Caki2 (cell line): ENCODE results near the gene EID3. TPM values are rescaled to one million over a fixed set of nuclear protein-coding genes. Genes with fewer than 3 reads are reported as not detected.
"Not testable (repeated sequence)": the region's sequence is repeated elsewhere in the genome, so short reads cannot be mapped to it uniquely, and the experiment has no call there.

Source experiments
- DNase-seq: peaks from one replicate; pipeline ENCODE4 v3.0.0-alpha.2; 2015; ENCODE audit warnings: low read depth
- in situ Hi-C: cut with HindIII; loops from 2 replicates; pipeline ENCODE4 v1.10.0; 2016; ENCODE audit warnings: low sequenced_read_pairs, low pct_unique_long_range_greater_than_20kb, mixed read lengths
- total RNA-seq: library from RNA; depleted of rRNA; stranded (reverse); fragments of >200 nt; shearing (Covaris generic); gene quantifications from 2 replicates; pipeline ENCODE4 v1.2.3, GENCODE V29; 2014; ENCODE audit warnings: low replicate concordance

The EID3 gene
- total RNA-seq, 1 experiment from 2014 or later: 4.9 TPM

DNA sequence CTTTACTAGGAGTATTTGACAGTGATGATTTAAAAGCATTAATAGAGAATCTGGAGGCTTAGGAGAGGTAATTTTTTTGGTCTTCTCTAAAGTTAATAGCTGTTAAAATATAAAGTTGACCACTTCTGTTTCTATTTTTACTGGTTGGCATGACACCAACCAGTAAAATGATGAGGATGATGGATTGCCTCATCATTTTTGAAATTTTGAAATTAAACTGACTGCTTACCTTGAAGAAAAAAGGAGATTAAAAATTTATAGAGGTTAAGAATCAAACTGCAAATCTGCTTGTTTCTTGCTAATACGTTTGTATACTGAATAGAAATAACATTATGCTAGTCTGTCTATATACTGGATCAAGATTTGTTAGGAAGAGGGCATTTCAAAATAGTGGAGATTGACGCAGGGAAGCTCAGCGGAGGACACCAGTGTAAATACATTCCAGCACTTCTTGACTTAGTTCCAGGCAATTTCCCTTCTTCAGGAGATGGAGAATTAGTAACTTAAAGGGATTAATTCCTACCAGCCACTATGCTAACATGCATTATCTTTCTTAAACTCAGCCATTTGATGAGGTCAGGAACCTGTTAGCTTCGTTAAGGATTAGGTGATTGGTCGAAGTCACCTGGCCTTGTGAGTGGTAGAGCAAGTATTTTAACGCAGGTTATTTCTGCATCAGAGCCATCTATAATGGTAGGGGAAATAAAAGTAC is 3.6 kb downstream of the EID3 start:
- in situ Hi-C loops: no loop called here
- no peak for DNase-seq

DNA sequence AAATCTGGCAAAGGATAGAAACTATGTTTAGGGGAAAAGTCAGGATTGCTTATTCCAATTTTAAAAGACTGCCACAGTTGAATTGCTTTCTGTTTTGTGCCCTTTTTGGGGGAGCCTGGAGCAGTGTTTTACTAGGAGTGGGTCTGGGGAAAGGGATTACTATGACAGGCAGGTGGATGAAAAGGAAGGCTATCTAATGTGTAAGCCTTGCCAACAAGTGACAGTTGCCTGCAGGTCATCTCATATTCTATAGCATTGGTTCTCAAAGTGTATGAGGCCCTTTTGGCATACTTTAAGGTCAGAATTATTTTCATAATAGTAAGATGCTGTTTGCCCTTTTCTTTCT is 4.1 kb downstream of the EID3 start:
- in situ Hi-C loops: no loop called here
- no peak for DNase-seq

DNA sequence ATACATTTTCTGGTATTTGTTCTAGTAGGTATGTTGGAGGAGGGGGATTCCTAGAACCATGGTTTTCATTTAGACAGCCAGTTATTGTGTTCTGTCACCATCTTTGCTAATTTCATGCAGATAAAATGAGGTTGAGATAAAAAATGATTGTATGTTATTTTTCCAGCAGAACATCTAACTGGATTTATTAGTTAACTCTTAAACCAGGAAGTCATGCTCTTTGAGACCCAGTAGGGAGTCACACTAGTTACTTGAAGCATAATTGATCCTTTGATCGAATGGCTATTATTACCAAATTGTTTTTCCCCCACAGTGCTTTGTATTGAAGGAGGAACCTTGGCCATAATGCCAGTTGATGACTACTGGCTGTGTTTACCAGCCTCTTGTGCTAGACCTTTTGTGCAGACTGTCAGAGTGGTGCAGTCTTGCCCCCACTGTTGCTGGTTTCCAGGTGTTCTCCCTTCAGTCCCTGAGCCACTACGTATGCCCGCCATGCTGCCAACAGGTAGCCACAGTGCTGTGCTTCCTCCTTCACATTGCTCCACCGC is 6.0 kb downstream of the EID3 start:
- DNase-seq: peak; percentile 44
- in situ Hi-C loops: no loop called here

DNA sequence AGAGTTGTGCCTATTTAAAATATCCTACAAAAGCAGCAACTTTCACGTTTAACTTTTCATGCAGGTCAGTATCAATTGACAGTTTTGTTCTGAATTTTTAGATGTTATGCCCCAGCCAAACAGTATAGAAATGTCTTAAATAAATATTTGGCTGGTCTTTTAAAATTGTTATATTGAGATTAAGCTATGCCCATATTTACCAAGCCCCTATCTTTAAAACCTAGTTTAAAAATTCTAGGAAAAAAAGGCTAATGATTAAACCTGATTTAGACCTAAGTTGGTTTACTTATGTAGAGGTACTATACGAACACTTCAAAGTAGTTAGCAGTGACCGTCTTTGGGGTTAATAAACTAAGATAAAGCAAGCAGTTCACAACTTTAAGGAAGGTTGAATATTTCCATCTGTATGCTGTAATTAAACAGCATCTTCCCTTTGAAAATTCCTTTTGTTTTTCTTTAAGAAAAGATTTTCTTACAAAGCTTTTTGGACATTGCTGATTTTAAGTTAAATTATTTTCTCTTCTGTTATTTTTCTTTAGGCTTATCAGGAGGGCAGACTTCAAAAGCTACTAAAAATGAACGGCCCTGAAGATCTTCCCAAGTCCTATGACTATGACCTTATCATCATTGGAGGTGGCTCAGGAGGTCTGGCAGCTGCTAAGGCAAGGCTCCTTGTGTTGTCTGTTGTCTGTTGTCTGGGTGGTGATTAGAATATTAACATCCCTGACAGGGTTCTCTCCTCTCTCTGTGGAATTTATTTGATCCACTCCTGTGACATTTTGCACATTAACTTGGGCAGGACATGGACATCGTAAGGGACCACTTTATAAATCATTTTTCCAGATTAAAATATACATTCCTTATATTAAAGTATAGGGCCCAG is 7.5 kb downstream of the EID3 start:
- in situ Hi-C loops: no loop called here
- peak; percentile 30 for DNase-seq

DNA sequence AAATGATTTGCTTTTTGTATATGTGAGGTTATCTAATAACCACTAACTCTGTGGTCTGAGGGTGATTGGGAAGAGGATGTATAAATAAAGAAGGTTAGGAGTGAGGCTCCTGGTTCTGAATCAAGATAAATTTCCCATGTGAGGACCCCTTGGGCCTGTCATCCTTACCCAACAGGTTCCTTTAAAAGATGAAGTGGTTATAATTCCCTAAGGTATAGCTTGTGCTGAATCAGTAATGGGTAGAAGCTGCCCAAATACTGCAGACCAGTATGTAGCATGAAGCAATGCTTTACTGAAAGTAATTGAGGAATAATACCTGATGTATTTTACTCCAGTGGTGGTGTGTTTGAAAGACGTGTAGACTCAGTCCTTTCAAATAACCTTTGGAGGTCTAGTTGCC is 8.7 kb downstream of the EID3 start:
- in situ Hi-C loops: no loop called here
- DNase-seq: no peak

DNA sequence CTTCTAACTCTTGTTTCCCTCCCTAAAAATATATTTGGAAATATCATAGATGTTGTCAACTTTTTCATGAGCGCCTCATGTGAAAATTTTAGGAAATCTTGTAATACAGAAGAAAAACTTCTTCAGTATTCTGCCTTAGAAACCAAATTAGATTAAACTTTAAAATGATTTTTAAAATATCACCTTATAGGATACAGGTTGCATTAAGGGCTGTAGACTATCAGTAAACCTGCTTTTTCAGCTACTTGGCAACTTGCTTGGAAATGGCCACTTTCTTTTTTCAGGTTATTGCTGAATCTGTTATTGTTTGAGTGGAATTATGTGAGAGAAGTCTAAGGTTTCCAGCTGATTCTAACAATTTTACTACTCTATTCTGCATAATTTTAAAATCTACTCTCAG is 9.1 kb downstream of the EID3 start:
- DNase-seq: no peak
- in situ Hi-C loops: no loop called here

DNA sequence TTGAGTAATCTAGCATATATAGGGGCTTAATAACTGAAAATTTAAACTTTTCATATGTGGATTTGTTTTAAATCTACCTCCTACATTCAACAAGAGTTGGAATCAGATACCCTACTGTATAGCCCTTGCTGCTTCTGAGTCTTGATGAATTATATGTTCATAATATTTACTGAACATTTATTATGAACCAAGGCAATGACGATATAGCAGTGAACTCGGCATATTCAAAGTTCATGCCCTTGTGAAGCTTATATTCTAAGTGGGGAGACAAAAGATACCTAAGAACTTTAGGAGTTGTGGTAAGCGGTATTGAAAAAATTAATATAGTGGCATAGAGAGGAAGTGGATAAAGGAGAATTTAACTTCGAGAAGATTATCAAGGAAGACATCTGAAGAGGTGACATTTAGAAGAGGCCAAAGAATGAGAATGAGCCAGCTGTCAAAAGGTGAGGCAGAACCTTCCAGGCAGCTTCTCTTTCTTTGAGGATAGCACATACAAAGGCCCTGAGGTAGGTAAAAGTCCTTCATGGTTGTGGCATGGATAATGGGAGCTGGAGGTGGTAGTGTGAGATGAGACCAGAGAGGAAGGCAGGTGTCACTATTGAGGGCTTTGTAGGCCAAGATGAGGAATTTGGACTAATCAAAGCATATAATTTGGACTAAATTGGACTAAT is 10.2 kb downstream of the EID3 start:
- in situ Hi-C loops: no loop called here

DNA sequence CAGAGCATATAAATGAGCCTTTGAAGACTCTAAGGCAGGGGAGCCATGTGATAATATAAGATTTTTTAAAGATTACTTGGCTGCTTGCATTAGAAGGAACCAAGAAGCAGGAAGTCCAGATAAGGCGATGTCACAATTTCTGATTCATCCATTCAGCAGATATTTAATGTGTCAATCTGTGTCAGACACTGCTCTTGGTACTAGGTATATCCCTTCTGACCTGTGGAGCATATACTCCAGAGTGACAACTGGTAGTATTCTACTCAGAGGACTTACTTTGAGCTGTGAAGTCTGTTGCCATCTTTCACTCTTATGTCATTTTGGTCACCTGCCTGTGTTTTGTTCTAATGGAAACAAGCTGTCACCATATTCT is 10.7 kb downstream of the EID3 start:
- in situ Hi-C loops: no loop called here
- DNase-seq: peak; percentile 50

More for the DNA sequence above, 10.2 kb downstream of the EID3 start:
- peak; percentile 34 for DNase-seq

DNA sequence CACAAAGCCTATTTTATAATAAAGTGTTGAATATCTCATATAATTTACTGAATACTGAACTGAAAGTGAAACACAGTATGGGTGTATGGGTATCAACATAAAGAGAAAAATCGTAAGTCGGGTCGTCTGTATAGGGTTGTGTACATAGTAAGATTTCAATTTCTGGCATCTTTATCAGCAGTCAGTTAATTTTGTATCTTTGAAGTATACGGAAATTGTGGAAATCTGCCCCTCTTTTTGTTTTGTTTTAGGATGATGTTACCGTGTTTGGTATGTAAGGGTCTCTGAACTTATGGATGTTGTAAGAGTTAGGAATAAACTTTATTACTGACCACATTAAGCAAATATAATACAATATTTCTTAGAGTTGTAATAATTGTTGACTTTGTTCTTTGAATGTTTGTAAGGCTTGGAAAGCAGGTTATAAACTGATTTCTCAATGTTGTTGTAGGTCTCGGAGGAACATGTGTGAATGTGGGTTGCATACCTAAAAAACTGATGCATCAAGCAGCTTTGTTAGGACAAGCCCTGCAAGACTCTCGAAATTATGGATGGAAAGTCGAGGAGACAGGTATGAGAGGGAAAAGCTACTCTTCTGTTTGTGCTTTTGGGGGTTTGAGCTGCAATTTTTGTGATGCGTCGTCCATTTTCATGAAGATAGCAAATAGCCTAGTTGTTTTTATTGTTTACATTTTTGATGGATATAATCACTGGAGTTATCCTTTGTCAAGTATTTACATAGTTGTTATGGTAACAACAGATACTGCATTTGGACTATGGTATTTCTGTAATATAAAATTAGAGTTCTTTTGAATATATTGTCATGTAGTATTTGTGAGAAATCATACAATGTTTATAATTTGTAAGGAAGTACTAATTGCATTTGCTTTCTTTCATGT is 12.0 kb downstream of the EID3 start:
- no peak for DNase-seq
- in situ Hi-C loops: no loop called here

DNA sequence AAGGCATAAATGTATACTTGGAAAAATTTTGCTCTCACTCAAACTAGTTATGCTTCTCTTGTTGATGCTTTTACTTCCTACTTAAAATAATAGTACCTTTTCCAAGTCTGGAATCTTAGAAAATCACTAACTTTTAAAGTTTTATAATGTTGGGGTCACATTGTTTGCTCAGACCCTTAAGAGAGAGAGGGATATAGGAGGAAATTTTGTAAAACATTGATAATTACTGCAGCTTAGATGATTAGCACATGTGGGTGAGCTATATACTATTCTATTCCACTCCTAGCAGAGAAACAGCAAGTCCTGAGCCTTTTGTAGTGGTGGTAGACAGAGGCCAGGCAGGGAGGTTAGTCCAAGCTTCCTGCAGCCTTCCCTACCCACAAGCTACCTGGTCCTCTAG is 13.4 kb downstream of the EID3 start:
- in situ Hi-C loops: no loop called here
- no peak for DNase-seq

DNA sequence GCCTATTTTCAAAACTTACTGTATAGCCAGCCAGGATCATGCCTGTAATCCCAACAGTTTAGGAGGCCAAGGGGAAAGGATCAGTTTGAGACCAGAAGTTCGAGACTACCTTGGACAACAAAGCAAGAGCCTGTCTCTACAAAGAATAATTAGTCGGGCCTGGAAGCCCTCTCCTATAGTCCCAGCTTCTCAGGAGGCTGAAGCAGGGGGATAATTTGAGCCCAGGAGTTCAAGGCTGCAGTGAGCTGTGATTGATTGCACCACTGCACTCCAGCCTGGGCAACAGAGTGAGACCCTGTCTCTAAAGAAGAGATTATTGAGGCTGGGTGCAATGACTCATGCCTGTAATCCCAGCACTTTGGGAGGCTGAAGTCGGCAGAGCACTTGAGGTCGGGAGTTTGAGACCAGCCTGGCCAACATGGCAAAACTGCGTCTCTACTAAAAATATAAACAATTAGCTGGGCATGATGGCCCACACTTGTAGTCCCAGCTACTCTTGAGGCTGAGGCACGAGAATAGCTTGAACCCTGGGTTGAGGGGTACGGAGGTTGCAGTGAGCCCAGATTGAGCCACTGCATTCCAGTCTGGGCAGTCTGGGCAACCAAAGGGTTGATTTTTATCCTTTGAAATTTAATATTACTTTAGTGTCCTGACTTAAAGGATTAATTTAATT is 14.1 kb downstream of the EID3 start:
- DNase-seq: no peak
- in situ Hi-C loops: no loop called here

DNA sequence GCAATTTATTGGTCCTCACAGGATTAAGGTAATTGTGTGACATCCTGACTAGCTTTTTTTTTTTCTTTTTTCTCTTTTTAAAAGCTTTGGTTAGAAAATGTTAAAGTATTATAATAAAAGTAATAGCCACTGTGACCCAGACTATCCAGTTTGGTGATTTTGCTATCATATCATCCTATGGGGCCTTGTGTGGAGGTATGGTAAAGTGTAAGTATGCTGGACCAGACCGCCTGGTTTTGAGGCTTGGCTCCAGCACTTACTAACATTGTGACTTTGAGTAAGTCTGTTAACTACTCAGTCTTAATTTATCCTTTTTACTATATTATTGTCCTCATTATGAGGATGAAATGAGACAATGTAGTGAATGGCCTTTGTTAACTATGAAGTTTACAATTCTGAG is 15.5 kb downstream of the EID3 start:
- DNase-seq: no peak
- in situ Hi-C loops: no loop called here

DNA sequence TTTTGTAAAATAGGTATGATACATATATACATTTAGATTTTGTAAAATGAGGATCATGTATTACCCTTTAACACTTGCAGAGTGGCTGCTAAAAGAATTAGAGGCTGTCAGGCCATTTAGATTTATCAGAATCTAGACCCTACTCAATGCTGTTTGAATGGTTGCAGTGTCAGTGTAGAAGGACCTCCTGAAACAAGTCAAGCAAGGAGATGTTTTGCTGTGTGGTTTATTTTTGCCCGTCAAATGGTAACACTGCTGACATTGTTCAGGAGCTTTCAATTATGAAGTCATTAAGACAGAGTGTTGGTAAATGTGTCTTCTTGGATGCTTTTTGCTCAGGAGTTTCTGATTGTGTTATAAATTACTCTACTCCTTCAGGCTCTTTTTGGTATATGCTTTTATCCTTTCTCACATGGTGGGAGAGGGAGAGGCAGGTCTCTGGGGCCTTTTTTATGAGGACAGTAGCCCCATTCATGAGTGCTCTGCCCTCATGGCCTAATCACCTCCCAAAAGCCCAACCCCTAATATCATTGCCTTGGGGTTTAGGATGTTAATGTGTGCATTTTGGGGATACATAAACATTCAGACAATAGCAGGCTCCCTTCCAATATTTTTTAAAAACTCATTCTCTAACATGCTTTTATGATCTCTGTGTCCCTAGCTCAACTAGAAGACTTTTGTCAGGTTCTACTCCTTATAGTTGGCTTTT is 16.5 kb downstream of the EID3 start:
- in situ Hi-C loops: no loop called here
- no peak for DNase-seq

DNA sequence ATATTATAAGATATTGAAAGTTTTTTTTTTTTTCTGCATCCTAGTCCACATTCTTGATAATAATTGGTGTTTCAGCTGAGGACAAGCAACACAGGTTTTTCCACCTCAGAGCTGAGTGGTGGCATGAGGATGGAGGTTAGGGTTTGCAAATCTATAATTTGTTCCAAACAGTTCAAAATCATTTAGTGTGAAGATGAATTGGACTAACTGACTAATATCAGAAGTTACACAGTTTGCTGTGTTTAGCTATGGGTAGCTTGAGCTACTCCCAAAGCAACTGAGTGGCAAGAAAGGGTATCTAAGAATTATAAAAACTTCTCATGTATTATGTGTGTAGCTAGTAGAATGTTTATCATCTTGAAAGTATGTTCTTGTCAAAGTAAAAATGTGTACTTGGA is 17.1 kb downstream of the EID3 start:
- DNase-seq: no peak
- in situ Hi-C loops: no loop called here

DNA sequence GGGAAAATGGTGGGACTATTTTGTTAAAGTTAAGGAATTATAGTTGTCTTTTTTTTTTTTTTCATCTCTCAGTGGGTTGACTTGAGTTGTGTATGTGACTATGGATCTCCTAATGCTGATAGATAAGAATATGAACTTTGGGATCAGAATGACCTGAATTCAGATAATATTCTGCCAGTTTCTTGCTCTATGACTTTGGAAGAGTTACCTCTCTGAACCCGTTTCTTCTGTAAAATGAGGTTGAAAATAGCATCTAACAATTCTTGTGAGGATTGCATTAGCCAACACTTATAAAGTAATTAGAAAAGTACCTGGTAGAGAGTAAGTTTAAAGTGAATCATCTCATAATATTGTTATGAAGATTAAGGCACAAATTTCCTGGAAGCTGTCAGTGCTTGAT is 18.4 kb downstream of the EID3 start:
- no peak for DNase-seq
- in situ Hi-C loops: no loop called here

DNA sequence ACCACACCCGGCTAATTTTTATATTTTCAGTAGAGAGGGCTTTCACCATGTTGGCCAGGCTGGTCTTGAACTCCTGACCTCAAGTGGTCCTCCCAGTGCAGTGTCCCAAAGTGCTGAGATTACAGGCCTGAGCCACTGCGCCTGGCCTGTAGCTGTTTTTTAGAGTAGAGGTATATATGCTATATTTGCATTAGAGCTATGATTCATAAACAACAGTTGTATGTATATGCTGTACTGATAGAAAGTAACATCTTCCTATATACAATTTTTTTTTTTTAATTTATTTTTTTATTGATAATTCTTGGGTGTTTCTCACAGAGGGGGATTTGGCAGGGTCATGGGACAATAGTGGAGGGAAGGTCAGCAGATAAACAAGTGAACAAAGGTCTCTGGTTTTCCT is 19.0 kb downstream of the EID3 start:
- in situ Hi-C loops, DNase-seq: not testable (repeated sequence)

DNA sequence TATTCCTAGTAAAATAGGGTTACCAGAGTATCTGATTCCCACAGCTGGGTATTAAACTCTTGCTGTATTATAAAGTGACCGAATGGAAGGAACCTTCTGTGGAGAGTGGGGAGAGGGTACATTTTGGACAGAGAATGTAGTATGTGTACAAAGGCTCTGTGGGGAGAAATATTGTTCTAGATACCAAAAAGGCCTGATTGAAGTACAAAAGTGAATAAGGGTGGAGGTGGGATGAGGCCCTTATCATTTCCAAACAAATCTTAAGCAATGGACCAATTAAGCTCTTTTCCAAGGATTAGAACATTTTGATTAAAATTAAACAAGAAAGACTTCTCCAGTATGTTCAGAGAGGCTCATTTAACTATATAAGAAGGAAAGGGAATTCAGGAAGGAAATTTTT is 20.4 kb downstream of the EID3 start:
- no peak for DNase-seq
- in situ Hi-C loops: no loop called here
